B cell (primary cell): Measurements from ENCODE around the gene MTCL1. TPM values are rescaled to one million over a fixed set of nuclear protein-coding genes. Genes with fewer than 3 reads are reported as not detected.

Experiments used
- ATAC-seq: fragments of 200-7000 bp; cut with Tn5 transposase; one replicate; pipeline ENCODE4 v1.10.0; 2021; ENCODE audit warnings: low read depth, mild to moderate bottlenecking, moderate number of reproducible peaks, moderate library complexity
- CTCF ChIA-PET: fragments of 350-600 bp; sonication (Branson Sonifier 250); formaldehyde crosslinking; loops from one replicate; lab custom pipeline; 2021; ENCODE audit warnings: antibody characterized with exemption, inconsistent platforms; lab: Charles Lee
- POLR2A ChIA-PET: fragments of 350-600 bp; sonication (Branson Sonifier 250); formaldehyde crosslinking; loops from one replicate; lab custom pipeline; 2021; ENCODE audit warnings: antibody characterized with exemption; lab: Charles Lee
- DNase-seq: peaks from one replicate; pipeline ENCODE4 v3.0.0; 2013
- H2AFZ ChIP-seq: 2 replicates; pipeline ENCODE4 v1.6.1; 2012; ENCODE audit warnings: mild to moderate bottlenecking, low read depth, low read length; ENCODE audit not compliant: insufficient read depth, poor library complexity, severe bottlenecking
- H3K27ac ChIP-seq, 2 donors: 1 replicate in 1 of 2; 2 replicates in 1 of 2; pipeline ENCODE4 v1.5.1; 2012 to 2013; ENCODE audit warnings: low read length in 2 of 2, mild to moderate bottlenecking in 2 of 2, moderate library complexity in 1 of 2
- H3K27me3 ChIP-seq, 4 experiments: fragments of 200-600 bp in 1 of 4; sonication (generic) in 1 of 4; replicated peaks in 1 of 4; 1 replicate in 2 of 4; 2 replicates in 2 of 4; pipeline versions ENCODE4 v1.6.1 to v1.7.0; 2013 to 2016; ENCODE audit warnings: low read length in 3 of 4, mild to moderate bottlenecking in 2 of 4, mixed read lengths in 1 of 4, moderate library complexity in 1 of 4; ENCODE audit not compliant: insufficient read depth in 4 of 4, control insufficient read depth in 3 of 4; ENCODE audit errors: control extremely low read depth in 1 of 4
- H3K36me3 ChIP-seq, 2 experiments: replicated peaks in 1 of 2; 1 replicate in 1 of 2; 2 replicates in 1 of 2; pipeline versions ENCODE4 v1.6.1 to v1.7.1; 2013; ENCODE audit warnings: low read length in 1 of 2; ENCODE audit not compliant: insufficient read depth in 2 of 2, control insufficient read depth in 1 of 2; ENCODE audit errors: control extremely low read depth in 1 of 2, extremely low read depth in 1 of 2
- H3K4me1 ChIP-seq, 2 donors: fragments of 200-600 bp in 1 of 2; sonication (generic) in 1 of 2; 1 replicate in 1 of 2; 2 replicates in 1 of 2; pipeline versions ENCODE4 v1.5.1 to v1.6.1; 2013 to 2017; ENCODE audit warnings: low read length in 2 of 2; ENCODE audit not compliant: control insufficient read depth in 2 of 2, insufficient read depth in 2 of 2
- H3K4me2 ChIP-seq: replicated peaks from 2 replicates; pipeline ENCODE3; 2012; ENCODE audit warnings: mild to moderate bottlenecking, low read depth, low read length; ENCODE audit not compliant: poor library complexity, severe bottlenecking
- H3K4me3 ChIP-seq, 5 experiments: fragments of 200-600 bp in 1 of 5; sonication (generic) in 1 of 5; 1 replicate in 3 of 5; 2 replicates in 2 of 5; pipeline versions ENCODE4 v1.5.1 to v1.7.0; 2011 to 2016; ENCODE audit warnings: low read length in 4 of 5, mild to moderate bottlenecking in 4 of 5, low read depth in 2 of 5, control low read depth in 1 of 5, moderate library complexity in 1 of 5; ENCODE audit not compliant: insufficient read depth in 1 of 5; ENCODE audit errors: control extremely low read depth in 1 of 5, extremely low read depth in 1 of 5
- H3K79me2 ChIP-seq: fragments of 200-600 bp; sonication (generic); one replicate; pipeline ENCODE4 v1.6.0; 2016; ENCODE audit warnings: low read length; ENCODE audit not compliant: control insufficient read depth, insufficient read depth
- H3K9ac ChIP-seq: fragments of 200-600 bp; sonication (generic); 2 replicates; pipeline ENCODE4 v1.6.1; 2017; ENCODE audit warnings: mild to moderate bottlenecking, low read length, moderate library complexity
- H3K9me3 ChIP-seq, 3 donors: one replicate each; pipeline versions ENCODE4 v1.6.1 to v1.7.1; 2013; ENCODE audit warnings: low read length in 2 of 3; ENCODE audit not compliant: control insufficient read depth in 2 of 3, insufficient read depth in 1 of 3; ENCODE audit errors: control extremely low read depth in 1 of 3
- H4K20me1 ChIP-seq: 2 replicates; pipeline ENCODE4 v1.6.0; 2012; ENCODE audit warnings: mild to moderate bottlenecking, low read length; ENCODE audit not compliant: insufficient read depth, control insufficient read depth, poor library complexity, severe bottlenecking
- H3K27ac Mint-ChIP-seq: one replicate; pipeline ENCODE4 v1.8.0; 2021; ENCODE audit warnings: mixed read lengths
- H3K27me3 Mint-ChIP-seq: one replicate; pipeline ENCODE4 v1.8.0; 2021; ENCODE audit warnings: mixed read lengths
- H3K4me1 Mint-ChIP-seq: one replicate; pipeline ENCODE4 v1.8.0; 2021; ENCODE audit warnings: mixed read lengths
- H3K4me3 Mint-ChIP-seq: one replicate; pipeline ENCODE4 v1.8.0; 2021; ENCODE audit warnings: mixed read lengths
- H3K9me3 Mint-ChIP-seq: one replicate; pipeline ENCODE4 v1.8.0; 2022; ENCODE audit warnings: mixed read lengths; ENCODE audit not compliant: insufficient read depth
- EZH2 ChIP-seq: IDR thresholded peaks from 2 replicates; pipeline ENCODE4 v1.6.1; 2012; ENCODE audit warnings: borderline replicate concordance, low read depth, mild to moderate bottlenecking, moderate library complexity, low read length; ENCODE audit not compliant: insufficient read depth, poor library complexity, severe bottlenecking
- WGBS: methylation state at CpG from one replicate; pipeline ENCODE4 v1.1.5; 2013; ENCODE audit warnings: missing lambda C conversion rate; ENCODE audit not compliant: insufficient coverage; 5-methylcytosine and 5-hydroxymethylcytosine counted together
- intact Hi-C: fragments of 100-400 bp; cut with micrococcal nuclease; formaldehyde crosslinking; loops from one replicate; pipeline ENCODE4 v1.10.0; 2022
- polyA plus RNA-seq: library from polyadenylated mRNA; depleted of rRNA; stranded (reverse); fragments of >200 nt; gene quantifications from 2 replicates; pipeline ENCODE4 v1.2.3, GENCODE V29; 2012
- total RNA-seq, 2 donors: library from RNA; stranded (reverse); fragments of 120-200 nt in 1 of 2; gene quantifications; 1 replicate in 1 of 2; 2 replicates in 1 of 2; pipeline versions ENCODE4 v1.2.3 to v1.2.4, GENCODE V29; 2013 to 2022
- TF ChIP-seq, protein P1 (sequence below): fragments of 200-600 bp; IDR thresholded peaks from one replicate; pipeline ENCODE4 v1.8.0; 2022; ENCODE audit warnings: antibody characterized with exemption, mild to moderate bottlenecking

Gene MTCL1
- total and polyA plus RNA-seq, 2 donors (not counting 1 experiment from before 2014, with no cell fraction given), result 2.7 to 5.8 TPM

GRCh38 chr18:8816220-8816619, 110.9 kb downstream of the MTCL1 start:
- intact Hi-C loops, result loop anchor here (10.0 kb wide), 1 partner anchor 159 kb away; no protein-coding TSS in a partner anchor
- ATAC-seq, result no peak
- no CpG with 5 or more reads among the region's 3 CpGs for WGBS

DNA sequence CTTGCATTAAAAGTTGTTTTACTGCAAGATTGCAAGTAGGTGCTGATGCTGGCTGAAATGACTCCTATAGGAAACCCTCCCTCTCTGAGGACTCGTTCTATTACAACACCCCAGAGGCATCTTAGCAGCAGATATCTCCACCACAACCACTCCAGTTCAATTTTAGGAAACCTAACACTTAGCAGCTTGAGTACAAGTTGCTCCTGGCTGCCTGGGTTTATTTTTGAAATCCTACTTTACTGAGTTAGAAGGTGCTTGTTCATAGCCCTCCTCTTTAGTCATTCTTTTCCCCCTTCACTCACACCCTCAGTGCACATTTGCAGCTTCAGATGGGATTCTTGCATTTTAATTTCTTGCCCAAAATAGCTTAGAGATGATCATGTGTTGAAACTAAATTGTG, 111.5 kb downstream of the MTCL1 start:
- Mint-ChIP-seq H3K4me1 (peaks cover 4% of the 10 kb centered on the region), H3K9me3 (no peaks in the 10 kb centered on the region), H3K27ac (no peak overlapping the region), H3K27me3 (no peaks in the 10 kb centered on the region), H3K4me3 (no peak overlapping the region)
- Histone ChIP-seq H3K9ac (no peak overlapping the region), H3K4me3 (no peak overlapping the region), H3K79me2 (no peaks in the 10 kb centered on the region), H3K36me3 (peaks cover 0 to 2% of the 10 kb centered on the region in 2 experiments), H3K27me3 (no peaks in the 10 kb centered on the region), H3K4me2 (no peak overlapping the region), H3K4me1 (peaks cover 0 to 3% of the 10 kb centered on the region in 2 donors), H3K27ac (no peak overlapping the region), H4K20me1 (no peaks in the 10 kb centered on the region), H3K9me3 (no peaks in the 10 kb centered on the region), H2AFZ (no peak overlapping the region)
- DNase-seq, result no peak
- no peak for ATAC-seq
- ChIA-PET CTCF (interaction anchor here (0.8 kb wide), 1 partner anchor 120 kb away, joined by 3 read pairs; no protein-coding TSS in a partner anchor), POLR2A (no interaction called here)
- no peak for TF ChIP-seq EZH2
- TF ChIP-seq, protein P1, sequence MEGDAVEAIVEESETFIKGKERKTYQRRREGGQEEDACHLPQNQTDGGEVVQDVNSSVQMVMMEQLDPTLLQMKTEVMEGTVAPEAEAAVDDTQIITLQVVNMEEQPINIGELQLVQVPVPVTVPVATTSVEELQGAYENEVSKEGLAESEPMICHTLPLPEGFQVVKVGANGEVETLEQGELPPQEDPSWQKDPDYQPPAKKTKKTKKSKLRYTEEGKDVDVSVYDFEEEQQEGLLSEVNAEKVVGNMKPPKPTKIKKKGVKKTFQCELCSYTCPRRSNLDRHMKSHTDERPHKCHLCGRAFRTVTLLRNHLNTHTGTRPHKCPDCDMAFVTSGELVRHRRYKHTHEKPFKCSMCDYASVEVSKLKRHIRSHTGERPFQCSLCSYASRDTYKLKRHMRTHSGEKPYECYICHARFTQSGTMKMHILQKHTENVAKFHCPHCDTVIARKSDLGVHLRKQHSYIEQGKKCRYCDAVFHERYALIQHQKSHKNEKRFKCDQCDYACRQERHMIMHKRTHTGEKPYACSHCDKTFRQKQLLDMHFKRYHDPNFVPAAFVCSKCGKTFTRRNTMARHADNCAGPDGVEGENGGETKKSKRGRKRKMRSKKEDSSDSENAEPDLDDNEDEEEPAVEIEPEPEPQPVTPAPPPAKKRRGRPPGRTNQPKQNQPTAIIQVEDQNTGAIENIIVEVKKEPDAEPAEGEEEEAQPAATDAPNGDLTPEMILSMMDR, result no peak
- no CpG with 5 or more reads among the region's 1 CpG for WGBS
- intact Hi-C loops, result loop anchor here (10.0 kb wide), 1 partner anchor 158 kb away; no protein-coding TSS in a partner anchor

More at GRCh38 chr18:8816220-8816619, 110.9 kb downstream of the MTCL1 start:
- peaks cover 5% of the 10 kb centered on the region for H3K4me1 Mint-ChIP-seq
- H4K20me1 ChIP-seq, result no peaks in the 10 kb centered on the region
- H3K27me3 ChIP-seq, result no peaks in the 10 kb centered on the region
- no peak overlapping the region for H2AFZ ChIP-seq
- no peaks in the 10 kb centered on the region for H3K27me3 Mint-ChIP-seq
- H3K27ac Mint-ChIP-seq, result no peak overlapping the region
- TF ChIP-seq, protein P1, result no peak
- TF ChIP-seq EZH2, result no peak
- no peaks in the 10 kb centered on the region for H3K9me3 Mint-ChIP-seq
- POLR2A ChIA-PET, result no interaction called here
- H3K4me3 Mint-ChIP-seq, result no peak overlapping the region
- H3K4me1 ChIP-seq, result peaks cover 0 to 3% of the 10 kb centered on the region in 2 donors
- no peak overlapping the region for H3K9ac ChIP-seq
- H3K79me2 ChIP-seq, result no peaks in the 10 kb centered on the region
- CTCF ChIA-PET, result interaction anchor here (0.8 kb wide), 1 partner anchor 119 kb away, joined by 3 read pairs; no protein-coding TSS in a partner anchor
- H3K4me2 ChIP-seq, result no peak overlapping the region
- peaks cover 0 to 2% of the 10 kb centered on the region in 2 experiments for H3K36me3 ChIP-seq
- DNase-seq, result no peak
- H3K4me3 ChIP-seq, result no peak overlapping the region
- no peaks in the 10 kb centered on the region for H3K9me3 ChIP-seq
- H3K27ac ChIP-seq, result no peak overlapping the region
